Measurements from ENCODE around the gene GLDC.

GRCh38 chr9:6619909-6620308 is 25.6 kb downstream of the GLDC start:
- no peak for TF ChIP-seq CTCF (IDR thresholded peaks at IDR 0.05; ENCODE audit: low read length)
- no peak for TF ChIP-seq EZH2 (optimal IDR thresholded peaks at IDR 0.05; ENCODE audit: low read depth, low read length)

Measured in MM.1S (cell line).